Lower leg skin (tissue), 4 donors: Measurements from ENCODE around the gene CLDN34. TPM values are rescaled to one million over a fixed set of nuclear protein-coding genes. Genes with fewer than 3 reads are reported as not detected.

Experiments
- DNase-seq, 2 donors: peaks; one replicate each; pipeline ENCODE4 v3.0.0-alpha.2; 2019; ENCODE audit warnings: low spot score in 2 of 2
- H3K4me3 ChIP-seq: fragments of 200-600 bp; sonication (generic); 2 replicates; pipeline ENCODE4 v1.5.1; 2017; ENCODE audit warnings: mild to moderate bottlenecking, low read depth; ENCODE audit not compliant: poor library complexity, severe bottlenecking
- POLR2A ChIP-seq, 2 donors: fragments of 450-650 bp; IDR thresholded peaks; one replicate each; pipeline ENCODE4 v1.6.1; 2016 to 2017; ENCODE audit warnings: antibody characterized with exemption in 2 of 2, mild to moderate bottlenecking in 1 of 2, moderate library complexity in 1 of 2
- WGBS, 2 donors: methylation state at CpG; one replicate each; pipeline ENCODE4 v1.1.5; 2018; 5-methylcytosine and 5-hydroxymethylcytosine counted together
- intact Hi-C: fragments of 100-400 bp; cut with DNase I; formaldehyde crosslinking; loops from one replicate; pipeline ENCODE4 v1.15.0; 2023; ENCODE audit warnings: low total_unique reads
- total RNA-seq, 4 donors: library from RNA; depleted of rRNA; stranded (reverse); fragments of >200 nt; gene quantifications; one replicate each; pipeline ENCODE4 v1.1.0, GENCODE V29; 2016
- TF ChIP-seq, protein P1 (sequence below), 3 donors: fragments of 450-650 bp; IDR thresholded peaks; one replicate each; pipeline ENCODE4 v1.5.1; 2016; ENCODE audit warnings: antibody characterized with exemption in 3 of 3, mild to moderate bottlenecking in 3 of 3, moderate library complexity in 2 of 3

The CLDN34 gene
- total RNA-seq, 4 donors from 2014 or later, result 1.0 TPM; not detected in 3

DNA sequence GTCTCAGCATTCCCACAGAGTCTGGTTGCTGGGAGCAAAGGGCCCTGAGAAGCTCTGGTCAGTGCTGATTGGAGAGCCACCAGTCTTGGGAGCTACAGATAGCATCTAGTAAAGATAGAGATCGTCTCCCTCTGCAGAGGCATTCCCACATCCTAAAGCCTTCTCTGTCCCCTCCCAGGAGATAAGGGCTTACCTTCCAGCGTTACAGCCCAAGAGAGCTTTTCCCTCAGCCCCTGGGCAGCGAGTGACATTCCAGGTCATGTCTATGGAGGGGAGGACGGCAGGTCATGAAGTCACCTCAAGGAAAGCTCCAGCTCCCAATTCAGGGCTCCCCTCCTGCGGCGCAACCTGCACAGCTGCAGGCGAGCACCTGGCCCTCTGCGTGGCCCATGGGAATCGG lies 29.9 kb downstream of the CLDN34 start:
- intact Hi-C loops, result loop anchor here (2.0 to 10.0 kb wide), 2 partner anchors 112 to 122 kb away; no protein-coding TSS in a partner anchor
- no peak for TF ChIP-seq POLR2A (IDR thresholded peaks at IDR 0.05)
- TF ChIP-seq, protein P1, sequence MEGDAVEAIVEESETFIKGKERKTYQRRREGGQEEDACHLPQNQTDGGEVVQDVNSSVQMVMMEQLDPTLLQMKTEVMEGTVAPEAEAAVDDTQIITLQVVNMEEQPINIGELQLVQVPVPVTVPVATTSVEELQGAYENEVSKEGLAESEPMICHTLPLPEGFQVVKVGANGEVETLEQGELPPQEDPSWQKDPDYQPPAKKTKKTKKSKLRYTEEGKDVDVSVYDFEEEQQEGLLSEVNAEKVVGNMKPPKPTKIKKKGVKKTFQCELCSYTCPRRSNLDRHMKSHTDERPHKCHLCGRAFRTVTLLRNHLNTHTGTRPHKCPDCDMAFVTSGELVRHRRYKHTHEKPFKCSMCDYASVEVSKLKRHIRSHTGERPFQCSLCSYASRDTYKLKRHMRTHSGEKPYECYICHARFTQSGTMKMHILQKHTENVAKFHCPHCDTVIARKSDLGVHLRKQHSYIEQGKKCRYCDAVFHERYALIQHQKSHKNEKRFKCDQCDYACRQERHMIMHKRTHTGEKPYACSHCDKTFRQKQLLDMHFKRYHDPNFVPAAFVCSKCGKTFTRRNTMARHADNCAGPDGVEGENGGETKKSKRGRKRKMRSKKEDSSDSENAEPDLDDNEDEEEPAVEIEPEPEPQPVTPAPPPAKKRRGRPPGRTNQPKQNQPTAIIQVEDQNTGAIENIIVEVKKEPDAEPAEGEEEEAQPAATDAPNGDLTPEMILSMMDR (IDR thresholded peaks at IDR 0.05), result no peak
- no peak overlapping the region for H3K4me3 ChIP-seq
- DNase-seq, result no peak
- WGBS, 2 donors, result 88 to 94% methylated on average over 3 to 9 of the region's 9 CpGs

DNA sequence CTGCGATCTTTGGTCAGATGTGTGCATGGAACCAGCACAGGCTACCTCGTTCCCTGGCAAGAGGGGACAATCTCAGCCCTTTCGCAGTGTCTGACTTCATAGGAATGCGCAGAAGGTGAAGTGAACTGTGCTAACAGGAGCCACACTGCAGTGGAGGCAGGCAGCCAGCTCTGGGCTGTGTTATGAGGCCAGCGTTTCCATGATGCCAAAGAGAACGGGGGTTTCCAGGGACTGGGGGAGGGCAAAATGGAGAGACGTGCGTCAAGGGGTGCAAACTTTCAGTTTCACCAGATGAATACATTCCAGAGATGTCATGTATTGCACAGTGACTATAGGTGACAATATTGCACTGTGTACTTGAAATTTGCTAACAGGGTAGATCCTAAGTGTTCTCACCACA lies 30.4 kb downstream of the CLDN34 start:
- 75 to 88% methylated on average over 7 to 8 of the region's 8 CpGs for WGBS, 2 donors
- intact Hi-C loops, result loop anchor here (2.0 to 10.0 kb wide), 2 partner anchors 113 to 121 kb away; no protein-coding TSS in a partner anchor
- TF ChIP-seq, protein P1 (IDR thresholded peaks at IDR 0.05), result no peak
- TF ChIP-seq POLR2A (IDR thresholded peaks at IDR 0.05), result no peak
- DNase-seq, result no peak
- no peak overlapping the region for H3K4me3 ChIP-seq

DNA sequence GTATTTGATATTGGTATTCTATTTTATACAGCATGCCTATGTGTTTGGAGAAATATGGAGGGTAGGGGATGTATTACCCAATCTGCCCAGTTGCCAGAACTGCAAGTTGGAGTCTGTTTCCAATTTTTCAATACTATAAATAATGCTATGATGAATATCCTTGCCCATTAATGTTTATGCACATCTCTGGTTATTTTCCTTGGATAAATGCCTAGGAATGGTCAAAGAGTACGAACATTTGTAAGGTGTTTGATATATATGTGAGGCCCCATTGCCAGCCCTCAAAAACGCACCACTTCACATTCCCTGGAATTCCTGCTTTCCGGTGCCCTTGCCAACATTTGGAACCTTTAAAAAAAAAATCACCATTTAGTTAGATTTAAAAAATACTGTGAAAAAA lies 34.3 kb downstream of the CLDN34 start:
- 61 to 67% methylated on average over 3 of the region's 3 CpGs for WGBS, 2 donors
- intact Hi-C loops, result no loop called here
- no peak for DNase-seq
- H3K4me3 ChIP-seq, result no peak overlapping the region
- TF ChIP-seq POLR2A (IDR thresholded peaks at IDR 0.05), result no peak
- TF ChIP-seq, protein P1 (IDR thresholded peaks at IDR 0.05), result no peak

DNA sequence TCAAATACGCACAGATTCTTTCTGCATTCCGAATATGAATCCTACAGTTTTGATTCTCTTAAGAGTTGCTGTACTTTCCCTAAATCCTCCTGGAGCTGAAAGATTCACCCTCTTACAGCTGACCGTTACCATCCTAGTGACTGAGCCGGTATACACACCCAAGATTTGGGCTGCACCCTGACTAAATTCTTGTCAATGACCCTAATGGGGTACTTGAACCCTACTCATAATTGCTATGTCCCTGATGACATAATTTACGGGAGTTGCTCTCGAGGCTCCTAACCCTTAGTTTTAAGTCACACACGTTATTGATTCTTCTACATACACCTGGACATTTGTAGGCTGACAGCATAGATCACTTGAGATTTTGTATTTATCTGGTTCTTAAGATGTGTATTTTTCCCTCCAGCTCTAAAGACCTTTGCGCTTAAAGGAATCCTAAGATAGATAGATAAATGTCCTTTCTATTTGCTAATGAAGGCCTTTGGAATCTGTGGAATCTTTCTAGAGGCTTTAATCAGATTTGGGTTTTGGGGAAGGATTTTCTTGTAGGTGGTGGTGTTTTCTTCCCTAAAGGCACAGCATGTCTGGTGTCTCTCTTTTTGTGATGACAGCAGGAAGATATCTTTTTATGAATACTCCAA lies 37.8 kb downstream of the CLDN34 start:
- no peak overlapping the region for H3K4me3 ChIP-seq
- no peak for DNase-seq
- intact Hi-C loops, result no loop called here
- WGBS, 2 donors, result 89 to 92% methylated on average over 8 of the region's 8 CpGs
- no peak for TF ChIP-seq POLR2A (IDR thresholded peaks at IDR 0.05)
- TF ChIP-seq, protein P1 (IDR thresholded peaks at IDR 0.05), result no peak

DNA sequence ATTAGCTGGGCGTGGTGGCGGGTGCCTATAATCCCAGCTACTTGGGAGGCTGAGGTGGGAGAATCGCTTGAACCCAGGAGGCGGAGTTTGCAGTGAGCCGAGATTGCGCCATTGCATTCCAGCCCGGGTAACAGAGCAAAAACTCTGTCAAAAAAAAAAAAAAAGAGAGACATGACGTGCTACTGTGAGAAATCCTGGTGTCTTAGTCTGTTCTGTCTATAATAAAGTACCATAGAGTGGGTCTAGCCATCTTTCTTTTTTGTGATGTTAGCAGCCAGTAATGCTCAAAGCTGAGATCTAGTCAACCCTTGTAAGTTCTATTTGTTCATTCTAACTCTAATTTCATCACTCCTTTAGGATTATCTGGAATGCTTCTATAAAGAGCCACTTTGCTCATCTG lies 38.9 kb downstream of the CLDN34 start:
- no peak overlapping the region for H3K4me3 ChIP-seq
- intact Hi-C loops, result no loop called here
- 90% methylated on average over 8 of the region's 8 CpGs for WGBS, 2 donors
- no peak for DNase-seq
- TF ChIP-seq, protein P1 (IDR thresholded peaks at IDR 0.05), result no peak
- TF ChIP-seq POLR2A (IDR thresholded peaks at IDR 0.05), result no peak

DNA sequence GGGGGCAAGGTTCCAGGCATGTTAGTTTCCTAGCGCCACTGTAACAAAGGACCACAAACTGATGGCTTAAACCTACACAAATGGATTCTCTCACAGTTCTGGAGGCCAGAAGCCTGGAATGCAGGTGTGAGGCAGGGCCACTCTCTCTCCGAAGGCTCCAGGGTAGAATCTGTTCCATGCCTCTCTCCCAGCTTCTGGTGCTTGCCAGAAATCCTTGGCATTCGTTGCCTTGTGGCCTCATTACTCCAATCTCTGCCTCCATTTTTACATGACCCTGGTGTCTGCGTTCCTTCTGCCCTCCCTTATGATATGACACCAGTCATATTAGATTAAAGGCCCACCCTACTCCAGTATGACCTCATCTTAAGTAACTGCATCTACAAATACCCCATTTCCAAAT lies 39.6 kb downstream of the CLDN34 start:
- no peak for TF ChIP-seq POLR2A (IDR thresholded peaks at IDR 0.05)
- TF ChIP-seq, protein P1 (IDR thresholded peaks at IDR 0.05), result no peak
- 79 to 95% methylated on average over 4 of the region's 4 CpGs for WGBS, 2 donors
- intact Hi-C loops, result no loop called here
- H3K4me3 ChIP-seq, result no peak overlapping the region
- peak in 1 of 2 donors; percentile 56 for DNase-seq
